Gastrocnemius medialis (tissue), 4 donors: ENCODE data around the gene FOXJ1. TPM values are rescaled to one million over a fixed set of nuclear protein-coding genes. Genes with fewer than 3 reads are reported as not detected.
A peak's percentile ranks its signal among the peaks of the same experiment; 100 is the strongest.

Experiments
- ATAC-seq, 2 donors: fragments of 150-250 bp; one replicate each; pipeline ENCODE4 v1.9.1; 2016
- DNase-seq, 2 donors: peaks; one replicate each; pipeline ENCODE4 v3.0.0-alpha.2; 2019
- H3K27ac ChIP-seq, 4 donors: fragments of 200-600 bp; sonication (generic); 1 replicate in 1 of 4; 2 replicates in 3 of 4; pipeline ENCODE4 v1.5.1; 2016 to 2018; ENCODE audit warnings: mild to moderate bottlenecking in 2 of 4, moderate library complexity in 1 of 4
- H3K27me3 ChIP-seq, 3 donors: fragments of 200-600 bp; sonication (generic) in 2 of 3; 1 replicate in 1 of 3; 2 replicates in 2 of 3; pipeline versions ENCODE4 v1.5.1 to v1.6.0; 2016 to 2019; ENCODE audit warnings: mild to moderate bottlenecking in 1 of 3, moderate library complexity in 1 of 3
- H3K36me3 ChIP-seq, 2 donors: fragments of 200-600 bp; sonication (generic) in 1 of 2; one replicate each; pipeline ENCODE4 v1.5.1; 2017 to 2018
- H3K4me1 ChIP-seq, 2 donors: fragments of 200-600 bp; sonication (generic) in 1 of 2; one replicate each; pipeline ENCODE4 v1.5.1; 2016 to 2017; ENCODE audit warnings: mild to moderate bottlenecking in 2 of 2
- H3K4me3 ChIP-seq, 4 donors: fragments of 200-600 bp; sonication (generic) in 3 of 4; 1 replicate in 1 of 4; 2 replicates in 3 of 4; pipeline ENCODE4 v1.5.1; 2016 to 2019; ENCODE audit warnings: mild to moderate bottlenecking in 2 of 4
- H3K9me3 ChIP-seq, 3 donors: fragments of 200-600 bp; sonication (generic) in 2 of 3; 1 replicate in 1 of 3; 2 replicates in 2 of 3; pipeline ENCODE4 v1.5.1; 2016 to 2019
- CTCF ChIP-seq, 5 experiments: fragments of 450-650 bp in 3 of 5; fragments of 200-600 bp in 2 of 5; sonication (generic) in 2 of 5; IDR thresholded peaks in 4 of 5; conservative IDR thresholded peaks in 1 of 5; 1 replicate in 4 of 5; 2 replicates in 1 of 5; pipeline ENCODE4 v1.5.1; 2016 to 2019; ENCODE audit warnings: antibody characterized with exemption in 5 of 5, mild to moderate bottlenecking in 3 of 5, moderate library complexity in 3 of 5
- POLR2A ChIP-seq, 2 donors: fragments of 450-650 bp; IDR thresholded peaks; one replicate each; pipeline ENCODE4 v1.6.1; 2017; ENCODE audit warnings: antibody characterized with exemption in 2 of 2, mild to moderate bottlenecking in 2 of 2, moderate library complexity in 2 of 2
- in situ Hi-C, 4 donors: fragments of 200-750 bp; cut with MboI; loops; one replicate each; pipeline versions ENCODE4 v1.15.0 to v1.8.0; 2017; ENCODE audit warnings: low sequenced_read_pairs in 4 of 4
- intact Hi-C: fragments of 100-400 bp; cut with DNase I; formaldehyde crosslinking; loops from one replicate; pipeline ENCODE4 v1.15.1; 2023; ENCODE audit warnings: low total_unique reads
- total RNA-seq, 4 donors: library from RNA; depleted of rRNA; stranded (reverse); fragments of >200 nt; gene quantifications; one replicate each; pipeline versions ENCODE4 v1.1.0 to v1.2.3, GENCODE V29; 2016

The FOXJ1 gene
- total RNA-seq, 4 donors from 2014 or later, result 0.16 to 0.62 TPM; not detected in 2

GRCh38 chr17:76149214-76149613 lies 8.2 kb upstream of the FOXJ1 start:
- Histone ChIP-seq H3K36me3 (peaks cover 0 to 26% of the 10 kb centered on the region in 2 donors), H3K27me3 (no peaks in the 10 kb centered on the region), H3K9me3 (no peaks in the 10 kb centered on the region), H3K4me3 (no peak overlapping the region), H3K4me1 (no peaks in the 10 kb centered on the region), H3K27ac (no peak overlapping the region)
- in situ Hi-C loops (no loop called here), intact Hi-C loops (no loop called here)
- no peak for TF ChIP-seq CTCF (IDR thresholded peaks at IDR 0.05 in 4 of 5, conservative IDR thresholded peaks at IDR 0.05 in 1 of 5)
- TF ChIP-seq POLR2A (IDR thresholded peaks at IDR 0.05), result no peak
- DNase-seq, result no peak
- ATAC-seq, result no peak

- peaks cover 0 to 3% of the 10 kb centered on the region in 2 donors for H3K4me1 ChIP-seq
- intact Hi-C loops, result no loop called here
- in situ Hi-C loops, result no loop called here
- DNase-seq (no peak), ATAC-seq (no peak)
- H3K9me3 ChIP-seq, result no peaks in the 10 kb centered on the region
- TF ChIP-seq CTCF (IDR thresholded peaks at IDR 0.05 in 4 of 5, conservative IDR thresholded peaks at IDR 0.05 in 1 of 5) (no peak), POLR2A (IDR thresholded peaks at IDR 0.05) (no peak)
- no peak overlapping the region for H3K27ac ChIP-seq
- H3K4me3 ChIP-seq, result no peak overlapping the region
- H3K27me3 ChIP-seq, result no peaks in the 10 kb centered on the region
- peaks cover 0 to 28% of the 10 kb centered on the region in 2 donors for H3K36me3 ChIP-seq
Observed at GRCh38 chr17:76148015-76148326, 6.9 kb upstream of the FOXJ1 start.

GRCh38 chr17:76147211-76148014 lies 6.4 kb upstream of the FOXJ1 start:
- in situ Hi-C loops, result no loop called here
- DNase-seq (no peak), ATAC-seq (no peak)
- H3K4me3 ChIP-seq, result no peak overlapping the region
- TF ChIP-seq CTCF (IDR thresholded peaks at IDR 0.05 in 4 of 5, conservative IDR thresholded peaks at IDR 0.05 in 1 of 5) (peak in 4 of 5 experiments; percentile 34 to 45 (median 35)), POLR2A (IDR thresholded peaks at IDR 0.05) (no peak)
- H3K36me3 ChIP-seq, result peaks cover 0 to 27% of the 10 kb centered on the region in 2 donors
- intact Hi-C loops, result no loop called here
- peaks cover 0 to 3% of the 10 kb centered on the region in 2 donors for H3K4me1 ChIP-seq
- no peak overlapping the region for H3K27ac ChIP-seq
- H3K9me3 ChIP-seq, result no peaks in the 10 kb centered on the region
- no peaks in the 10 kb centered on the region for H3K27me3 ChIP-seq

GRCh38 chr17:76146053-76146851 lies 5.2 kb upstream of the FOXJ1 start:
- no peak for TF ChIP-seq CTCF (IDR thresholded peaks at IDR 0.05 in 4 of 5, conservative IDR thresholded peaks at IDR 0.05 in 1 of 5)
- TF ChIP-seq POLR2A (IDR thresholded peaks at IDR 0.05), result no peak
- H3K4me1 ChIP-seq, result peaks cover 8 to 12% of the 10 kb centered on the region in 2 donors
- H3K27me3 ChIP-seq, result no peaks in the 10 kb centered on the region
- intact Hi-C loops, result no loop called here
- peak overlapping the region in 2 of 4 donors; percentile 8 to 33 for H3K27ac ChIP-seq
- no peak for DNase-seq
- H3K4me3 ChIP-seq, result no peak overlapping the region
- H3K9me3 ChIP-seq, result no peaks in the 10 kb centered on the region
- in situ Hi-C loops, result no loop called here
- peaks cover 0 to 15% of the 10 kb centered on the region in 2 donors for H3K36me3 ChIP-seq
- no peak for ATAC-seq
